ENCODE measurements around the gene SIAE. TPM values are rescaled to one million over a fixed set of nuclear protein-coding genes. Genes with fewer than 3 reads are reported as not detected.

SIAE gene
- total RNA-seq, 1 donor from 2014 or later: 4.8 TPM

DNA sequence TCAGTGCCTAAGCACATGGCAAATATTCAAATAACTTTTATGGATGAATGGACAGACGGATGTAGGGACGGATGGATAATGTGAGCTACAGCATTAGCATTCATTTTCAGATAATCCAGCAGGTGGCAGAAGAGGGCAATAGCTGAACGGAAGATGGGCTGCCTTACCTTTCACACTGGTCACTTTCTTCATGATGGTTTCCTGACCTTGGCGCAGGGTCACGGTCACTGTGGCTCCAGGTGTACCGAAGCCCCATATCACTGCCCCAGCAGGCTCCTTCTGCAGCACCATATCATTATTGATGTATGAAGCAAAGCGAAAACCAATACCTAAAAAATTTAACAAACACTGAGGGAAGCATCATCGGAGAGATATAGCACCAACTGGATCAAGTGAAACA lies 4.3 kb downstream of the SIAE start:
- intact Hi-C loops (cut with DNase I): loop anchor here (1.0 to 2.0 kb wide), 4 partner anchors 24 to 168 kb away; partner anchors contain the start of gene MSANTD2
- no peak overlapping the region for H3K27ac ChIP-seq
- no peak overlapping the region for H3K4me3 ChIP-seq
- peaks cover under 1 to 3% of the 10 kb centered on the region in 2 donors for H3K4me1 ChIP-seq
- no peaks in the 10 kb centered on the region for H3K36me3 ChIP-seq
- H3K9me3 ChIP-seq: no peaks in the 10 kb centered on the region
- H3K27me3 ChIP-seq: no peaks in the 10 kb centered on the region
- TF ChIP-seq, protein P1, sequence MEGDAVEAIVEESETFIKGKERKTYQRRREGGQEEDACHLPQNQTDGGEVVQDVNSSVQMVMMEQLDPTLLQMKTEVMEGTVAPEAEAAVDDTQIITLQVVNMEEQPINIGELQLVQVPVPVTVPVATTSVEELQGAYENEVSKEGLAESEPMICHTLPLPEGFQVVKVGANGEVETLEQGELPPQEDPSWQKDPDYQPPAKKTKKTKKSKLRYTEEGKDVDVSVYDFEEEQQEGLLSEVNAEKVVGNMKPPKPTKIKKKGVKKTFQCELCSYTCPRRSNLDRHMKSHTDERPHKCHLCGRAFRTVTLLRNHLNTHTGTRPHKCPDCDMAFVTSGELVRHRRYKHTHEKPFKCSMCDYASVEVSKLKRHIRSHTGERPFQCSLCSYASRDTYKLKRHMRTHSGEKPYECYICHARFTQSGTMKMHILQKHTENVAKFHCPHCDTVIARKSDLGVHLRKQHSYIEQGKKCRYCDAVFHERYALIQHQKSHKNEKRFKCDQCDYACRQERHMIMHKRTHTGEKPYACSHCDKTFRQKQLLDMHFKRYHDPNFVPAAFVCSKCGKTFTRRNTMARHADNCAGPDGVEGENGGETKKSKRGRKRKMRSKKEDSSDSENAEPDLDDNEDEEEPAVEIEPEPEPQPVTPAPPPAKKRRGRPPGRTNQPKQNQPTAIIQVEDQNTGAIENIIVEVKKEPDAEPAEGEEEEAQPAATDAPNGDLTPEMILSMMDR (IDR thresholded peaks at IDR 0.05): peak; percentile 73 to 82 (median 81)
- DNase-seq (ENCODE audit: low spot score in 2 of 2): peak in 1 of 2 donors; percentile 67

DNA sequence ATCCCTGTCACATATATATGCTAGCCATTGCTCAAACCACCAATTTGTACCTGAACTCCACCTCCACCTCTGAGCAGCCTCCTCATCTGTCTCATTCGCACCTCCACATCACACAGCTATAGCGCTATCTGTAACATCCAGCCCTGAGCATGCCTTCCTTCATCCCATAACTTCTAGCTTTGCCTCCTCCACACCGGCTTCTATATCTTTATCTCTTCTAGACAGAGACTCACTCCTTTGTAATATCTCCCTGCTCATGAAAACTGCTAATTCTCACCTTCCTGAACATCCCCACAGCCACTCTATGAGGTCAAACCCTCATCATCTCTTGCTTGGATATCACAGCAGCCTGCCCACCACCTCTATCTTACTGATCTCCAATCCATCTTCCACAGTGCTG lies 5.9 kb downstream of the SIAE start:
- H3K36me3 ChIP-seq: no peaks in the 10 kb centered on the region
- no peaks in the 10 kb centered on the region for H3K9me3 ChIP-seq
- H3K27me3 ChIP-seq: no peaks in the 10 kb centered on the region
- H3K4me3 ChIP-seq: no peak overlapping the region
- TF ChIP-seq, protein P1 (IDR thresholded peaks at IDR 0.05): no peak
- no peak for DNase-seq (ENCODE audit: low spot score in 2 of 2)
- no peak overlapping the region for H3K27ac ChIP-seq
- intact Hi-C loops (cut with DNase I): no loop called here
- H3K4me1 ChIP-seq: no peaks in the 10 kb centered on the region

DNA sequence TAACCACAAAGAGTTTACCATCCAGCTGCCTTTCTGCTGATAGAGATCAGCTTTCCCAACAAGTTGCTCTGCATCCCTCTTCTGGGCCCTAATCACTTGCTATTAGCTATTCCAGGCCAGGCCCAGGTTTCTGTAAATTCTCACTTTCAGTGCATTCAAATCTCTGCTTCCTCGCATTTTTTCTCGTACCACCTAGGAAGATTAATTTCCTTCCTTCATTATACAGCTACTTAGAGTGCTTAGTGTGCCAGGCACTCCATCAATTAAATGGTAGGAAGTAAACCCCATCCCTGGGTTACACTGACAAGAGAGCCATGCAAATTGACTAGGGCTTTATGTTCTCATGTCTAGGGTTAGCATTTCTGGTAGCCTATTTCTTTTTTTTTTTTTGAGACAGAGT lies 9.7 kb downstream of the SIAE start:
- Histone ChIP-seq H3K27ac (no peak overlapping the region), H3K4me3 (no peak overlapping the region), H3K9me3 (no peaks in the 10 kb centered on the region), H3K36me3 (peaks cover 0 to 6% of the 10 kb centered on the region in 2 donors), H3K4me1 (no peaks in the 10 kb centered on the region), H3K27me3 (no peaks in the 10 kb centered on the region)
- intact Hi-C loops (cut with DNase I): no loop called here
- TF ChIP-seq, protein P1 (IDR thresholded peaks at IDR 0.05): no peak
- DNase-seq (ENCODE audit: low spot score in 2 of 2): no peak

DNA sequence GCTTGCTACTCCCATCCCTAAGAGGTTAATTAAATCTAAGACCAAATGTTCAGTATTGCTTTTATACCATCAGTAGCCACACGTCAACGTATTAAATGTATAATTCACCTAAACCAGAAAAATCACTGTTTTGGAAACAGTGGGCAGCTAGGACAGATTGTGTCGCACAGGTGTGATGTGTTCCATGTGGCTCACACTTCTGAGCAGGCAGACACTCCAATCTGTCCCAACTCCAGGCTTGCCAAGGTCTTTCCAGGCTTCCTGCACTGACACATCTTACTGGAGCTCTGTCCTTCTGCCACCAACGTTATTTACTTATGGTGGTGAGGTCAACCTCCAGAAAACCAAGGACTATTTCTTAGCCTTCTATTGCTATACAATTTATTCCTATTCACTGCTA lies 11.4 kb downstream of the SIAE start:
- Histone ChIP-seq H3K4me1 (no peaks in the 10 kb centered on the region), H3K4me3 (no peak overlapping the region), H3K9me3 (no peaks in the 10 kb centered on the region), H3K27ac (no peak overlapping the region), H3K36me3 (peaks cover 0 to 7% of the 10 kb centered on the region in 2 donors), H3K27me3 (no peaks in the 10 kb centered on the region)
- no peak for DNase-seq (ENCODE audit: low spot score in 2 of 2)
- intact Hi-C loops (cut with DNase I): no loop called here
- TF ChIP-seq, protein P1 (IDR thresholded peaks at IDR 0.05): no peak

DNA sequence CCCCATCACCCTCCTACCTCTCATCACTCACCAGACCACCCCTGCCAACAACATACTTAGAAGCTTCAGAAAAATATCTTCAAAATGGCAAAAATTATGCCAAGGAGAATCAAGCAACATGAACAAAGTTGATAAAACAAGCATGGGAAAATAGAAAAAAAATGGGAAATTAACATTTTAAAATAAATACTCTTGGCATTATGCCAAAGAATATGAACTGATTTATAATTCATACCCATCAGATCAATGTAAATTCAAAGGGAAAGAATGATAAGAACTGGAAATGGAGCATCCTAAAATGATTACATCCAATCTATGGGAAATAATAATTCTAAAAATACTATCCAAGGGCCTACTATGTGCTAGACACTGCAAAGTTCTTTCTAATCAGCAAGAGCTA lies 12.0 kb downstream of the SIAE start:
- no peaks in the 10 kb centered on the region for H3K27me3 ChIP-seq
- H3K9me3 ChIP-seq: no peaks in the 10 kb centered on the region
- peaks cover 0 to 11% of the 10 kb centered on the region in 2 donors for H3K36me3 ChIP-seq
- H3K4me3 ChIP-seq: no peak overlapping the region
- no peak for DNase-seq (ENCODE audit: low spot score in 2 of 2)
- intact Hi-C loops (cut with DNase I): no loop called here
- no peaks in the 10 kb centered on the region for H3K4me1 ChIP-seq
- no peak overlapping the region for H3K27ac ChIP-seq
- TF ChIP-seq, protein P1 (IDR thresholded peaks at IDR 0.05): no peak

DNA sequence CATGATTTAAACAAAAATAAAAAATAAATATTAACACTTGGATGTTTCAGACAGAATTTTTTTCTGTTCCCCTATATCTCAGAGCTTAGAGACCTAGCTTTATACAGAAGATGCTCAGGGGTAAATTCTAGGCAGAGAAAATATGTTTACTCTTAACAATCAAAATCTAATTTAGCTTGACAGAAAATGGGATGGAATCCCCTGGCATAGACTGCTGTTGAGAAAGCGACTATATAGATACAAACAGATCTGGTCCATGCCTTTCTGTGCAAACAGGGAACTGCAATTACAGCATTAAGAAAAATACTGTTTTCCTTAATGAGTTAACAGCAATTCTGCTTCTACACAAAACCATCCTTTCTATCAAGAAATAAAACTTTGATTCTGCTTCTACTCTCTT lies 14.6 kb downstream of the SIAE start:
- intact Hi-C loops (cut with DNase I): no loop called here
- H3K9me3 ChIP-seq: no peaks in the 10 kb centered on the region
- TF ChIP-seq, protein P1 (IDR thresholded peaks at IDR 0.05): no peak
- H3K36me3 ChIP-seq: peaks cover 0 to 11% of the 10 kb centered on the region in 2 donors
- H3K27ac ChIP-seq: no peak overlapping the region
- H3K27me3 ChIP-seq: no peaks in the 10 kb centered on the region
- no peak for DNase-seq (ENCODE audit: low spot score in 2 of 2)
- H3K4me1 ChIP-seq: no peaks in the 10 kb centered on the region
- H3K4me3 ChIP-seq: no peak overlapping the region

All from ascending aorta (tissue), 2 donors.